NCI-H1930 (cell line): ENCODE measurements around the gene SEL1L.
A peak's percentile ranks its signal among the peaks of the same experiment; 100 is the strongest.
"Not testable (repeated sequence)": the region's sequence is repeated elsewhere in the genome, so short reads cannot be mapped to it uniquely, and the experiment has no call there.

Experiments
- DNase-seq, 2 experiments: peaks; one replicate each; lab custom pipeline; 2025; lab: John Stamatoyannopoulos, UW

SEL1L gene

GRCh38 chr14:81525129-81525528 is 8.5 kb downstream of the SEL1L start:
- no peak for DNase-seq

GRCh38 chr14:81523616-81524015 is 10.0 kb downstream of the SEL1L start:
- DNase-seq: no peak

GRCh38 chr14:81523016-81523415 is 10.6 kb downstream of the SEL1L start:
- DNase-seq: no peak

- no peak for DNase-seq
Observed at GRCh38 chr14:81521356-81521755, 12.3 kb downstream of the SEL1L start.

- no peak for DNase-seq
Observed at GRCh38 chr14:81519200-81520011, 14.2 kb downstream of the SEL1L start.

GRCh38 chr14:81517798-81518398 is 15.8 kb downstream of the SEL1L start:
- no peak for DNase-seq

GRCh38 chr14:81516986-81517797 is 16.5 kb downstream of the SEL1L start:
- no peak for DNase-seq

- DNase-seq: not testable (repeated sequence)
Observed at GRCh38 chr14:81515927-81516326, 17.7 kb downstream of the SEL1L start.

GRCh38 chr14:81512826-81513225 is 20.8 kb downstream of the SEL1L start:
- DNase-seq: not testable (repeated sequence)

- DNase-seq: no peak
Observed at GRCh38 chr14:81511111-81511904, 22.3 kb downstream of the SEL1L start.

GRCh38 chr14:81509838-81510452 is 23.7 kb downstream of the SEL1L start:
- DNase-seq: peak; percentile 1 to 4

GRCh38 chr14:81509321-81509720 is 24.3 kb downstream of the SEL1L start:
- DNase-seq: no peak

GRCh38 chr14:81506487-81506886 is 27.2 kb downstream of the SEL1L start:
- DNase-seq: no peak

GRCh38 chr14:81504864-81505263 is 28.8 kb downstream of the SEL1L start:
- DNase-seq: no peak

- DNase-seq: no peak
Observed at GRCh38 chr14:81485781-81486180, 47.9 kb downstream of the SEL1L start.

GRCh38 chr14:81485372-81485771 is 48.3 kb downstream of the SEL1L start:
- DNase-seq: no peak

GRCh38 chr14:81484120-81484519 is 49.5 kb downstream of the SEL1L start:
- DNase-seq: no peak

- no peak for DNase-seq
Observed at GRCh38 chr14:81480741-81481140, 52.9 kb downstream of the SEL1L start.

- no peak for DNase-seq
Observed at GRCh38 chr14:81478446-81478845, 55.2 kb downstream of the SEL1L start.

- DNase-seq: no peak
Observed at GRCh38 chr14:81476816-81477215, 56.8 kb downstream of the SEL1L start.

GRCh38 chr14:81474685-81475324 is 58.8 kb downstream of the SEL1L start:
- DNase-seq: no peak
